ENCODE results near the gene CAMK1D.

The CAMK1D gene

DNA sequence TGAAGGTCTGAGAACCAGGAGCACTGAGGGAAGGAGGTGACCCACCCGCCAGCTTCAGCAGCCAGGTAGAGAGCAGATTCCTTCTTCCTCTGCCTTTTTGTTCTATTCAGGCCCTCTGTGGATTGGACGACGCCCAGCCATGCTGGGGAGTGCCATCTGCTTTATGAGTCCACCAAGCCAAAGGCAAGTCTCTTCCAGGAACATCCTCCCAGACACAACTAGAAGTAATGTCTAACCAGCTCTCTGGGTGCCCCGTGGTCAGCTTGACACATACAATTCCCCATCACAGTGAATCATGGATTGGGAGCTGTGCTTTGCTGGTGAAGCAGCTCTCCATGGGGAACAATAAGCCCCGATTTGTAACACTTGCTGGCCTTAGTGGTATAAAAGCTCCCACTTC, 526.9 kb downstream of the CAMK1D start:
- DNase-seq = no peak

DNA sequence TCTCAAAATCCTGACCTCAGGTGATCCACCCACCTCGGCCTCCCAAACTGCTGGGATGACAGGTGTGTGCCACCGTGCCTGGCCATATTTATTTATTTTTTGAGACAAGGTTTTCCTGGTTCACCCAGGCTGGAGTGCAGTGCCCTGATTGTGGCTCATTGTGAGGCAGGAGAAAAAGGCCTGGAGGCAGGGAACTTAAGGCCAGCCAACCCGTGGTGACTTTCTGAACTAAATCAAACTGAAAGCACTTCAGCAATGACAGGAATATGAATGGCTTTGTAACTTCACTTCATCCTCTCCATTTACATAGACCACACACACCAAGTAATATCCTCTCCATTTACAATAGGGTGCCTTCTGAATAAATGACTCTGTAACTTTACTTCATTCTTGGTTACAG, 527.8 kb downstream of the CAMK1D start:
- DNase-seq = no peak

DNA sequence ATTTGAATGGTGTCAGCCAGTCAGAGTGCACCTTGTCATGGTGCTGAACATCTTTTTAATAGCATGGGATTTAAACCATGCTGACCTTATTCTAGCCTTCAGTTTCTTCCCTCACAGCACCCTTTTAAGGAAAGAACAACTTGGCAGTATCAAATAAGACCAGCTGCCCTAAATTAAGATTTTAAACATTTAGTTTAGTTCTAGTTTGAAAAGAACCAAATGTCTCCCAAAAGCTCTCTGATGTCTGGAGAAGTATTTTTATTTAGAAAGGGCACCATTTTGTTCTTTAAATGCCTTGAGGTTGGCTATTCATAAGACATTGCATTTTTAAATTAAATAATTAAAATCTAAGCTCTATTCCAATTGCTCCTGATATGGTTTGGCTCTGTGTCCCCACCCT, 531.1 kb downstream of the CAMK1D start:
- no peak for DNase-seq

DNA sequence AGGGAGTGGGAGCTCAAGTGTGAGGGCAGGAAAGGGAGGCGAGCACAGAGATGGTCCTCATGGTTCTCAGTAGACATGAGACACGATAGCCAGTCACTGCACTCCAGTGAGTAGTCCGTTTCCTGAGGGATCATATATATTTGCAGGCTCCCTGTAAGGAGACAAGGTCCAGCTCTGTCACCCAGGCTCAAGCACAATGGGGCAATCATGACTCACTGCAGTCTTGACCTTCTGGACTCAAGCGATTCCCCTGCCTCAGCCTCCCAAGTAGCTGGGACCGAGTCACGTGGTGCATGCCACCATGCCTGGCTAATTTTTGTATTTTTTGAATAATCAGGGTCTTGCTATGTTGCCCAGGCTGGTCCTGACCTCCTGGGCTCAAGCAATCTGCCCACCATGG, 535.5 kb downstream of the CAMK1D start:
- no peak for DNase-seq
